WTC11 (cell line): Measurements from ENCODE around the gene STK40. TPM values are rescaled to one million over a fixed set of nuclear protein-coding genes. Genes with fewer than 3 reads are reported as not detected.

Experiments used
- ATAC-seq: fragments of 200-7000 bp; cut with Tn5 transposase; 2 replicates; pipeline ENCODE4 v1.10.0; 2021; ENCODE audit warnings: mild to moderate bottlenecking, moderate library complexity
- CTCF ChIA-PET: fragments of 300-600 bp; sonication (Branson Sonifier 250); formaldehyde crosslinking; loops from one replicate; lab custom pipeline; 2021; ENCODE audit warnings: antibody characterized with exemption; lab: Charles Lee
- POLR2A ChIA-PET: fragments of 350-600 bp; sonication (Branson Sonifier 250); formaldehyde crosslinking; loops from one replicate; lab custom pipeline; 2021; ENCODE audit warnings: antibody characterized with exemption; lab: Charles Lee
- DNase-seq: peaks from one replicate; pipeline ENCODE4 v3.0.0; 2021; ENCODE audit warnings: low spot score
- H3K27ac Mint-ChIP-seq: 2 replicates; pipeline ENCODE4 v1.8.0; 2021; ENCODE audit warnings: mixed read lengths
- H3K27me3 Mint-ChIP-seq: 2 replicates; pipeline ENCODE4 v1.8.0; 2021; ENCODE audit warnings: low read depth, mild to moderate bottlenecking, moderate library complexity, mixed read lengths
- H3K36me3 Mint-ChIP-seq: 2 replicates; pipeline ENCODE4 v1.8.0; 2021; ENCODE audit warnings: mixed read lengths
- H3K4me1 Mint-ChIP-seq: 2 replicates; pipeline ENCODE4 v1.8.0; 2022; ENCODE audit warnings: mixed read lengths
- H3K4me3 Mint-ChIP-seq: 2 replicates; pipeline ENCODE4 v1.8.0; 2021; ENCODE audit warnings: mild to moderate bottlenecking, moderate library complexity, mixed read lengths
- H3K9me3 Mint-ChIP-seq: 2 replicates; pipeline ENCODE4 v1.8.0; 2021; ENCODE audit warnings: mixed read lengths
- AR ChIP-seq: fragments of 250-450 bp; sonication (Bioruptor Pico); IDR thresholded peaks from 2 replicates; pipeline ENCODE4 v1.9.0; 2021; ENCODE audit warnings: mild to moderate bottlenecking
- ATF6 ChIP-seq: sonication (generic); formaldehyde crosslinking; IDR thresholded peaks from 2 replicates; pipeline ENCODE4 v1.8.1; 2023; ENCODE audit warnings: mild to moderate bottlenecking, missing genetic modification reagents
- CREM ChIP-seq: sonication (generic); formaldehyde crosslinking; IDR thresholded peaks from 2 replicates; pipeline ENCODE4 v1.8.1; 2022; ENCODE audit warnings: mild to moderate bottlenecking, missing genetic modification reagents, moderate library complexity
- E2F5 ChIP-seq: sonication (generic); formaldehyde crosslinking; IDR thresholded peaks from 2 replicates; pipeline ENCODE4 v1.8.1; 2022; ENCODE audit warnings: mild to moderate bottlenecking, moderate library complexity, missing genetic modification reagents
- ELF4 ChIP-seq: sonication (generic); formaldehyde crosslinking; IDR thresholded peaks from 2 replicates; pipeline ENCODE4 v1.8.1; 2022; ENCODE audit warnings: low read depth, mild to moderate bottlenecking, moderate library complexity, missing genetic modification reagents
- ERG ChIP-seq: fragments of 250-450 bp; sonication (Bioruptor Pico); IDR thresholded peaks from 2 replicates; pipeline ENCODE4 v1.8.0; 2021; ENCODE audit warnings: mild to moderate bottlenecking
- JAZF1 ChIP-seq: fragments of 250-450 bp; sonication (Bioruptor Pico); IDR thresholded peaks from 2 replicates; pipeline ENCODE4 v1.9.0; 2021; ENCODE audit warnings: moderate library complexity, mild to moderate bottlenecking, inconsistent platforms
- NFYB ChIP-seq: sonication (generic); formaldehyde crosslinking; conservative IDR thresholded peaks from 2 replicates; pipeline ENCODE4 v1.8.0; 2022; ENCODE audit warnings: low read depth, missing genetic modification reagents
- PRDM15 ChIP-seq: sonication (generic); formaldehyde crosslinking; IDR thresholded peaks from 2 replicates; pipeline ENCODE4 v1.8.0; 2022; ENCODE audit warnings: missing genetic modification reagents
- SP1 ChIP-seq: sonication (generic); formaldehyde crosslinking; conservative IDR thresholded peaks from 2 replicates; pipeline ENCODE4 v1.8.1; 2022; ENCODE audit warnings: missing genetic modification reagents
- ZNF232 ChIP-seq: sonication (generic); formaldehyde crosslinking; IDR thresholded peaks from 2 replicates; pipeline ENCODE4 v1.8.0; 2022; ENCODE audit warnings: mild to moderate bottlenecking, missing genetic modification reagents
- ZNF396 ChIP-seq: fragments of 250-450 bp; sonication (Bioruptor Pico); IDR thresholded peaks from 2 replicates; pipeline ENCODE4 v1.8.0; 2021; ENCODE audit warnings: mild to moderate bottlenecking, moderate library complexity, borderline replicate concordance
- ZNF425 ChIP-seq: fragments of 250-450 bp; sonication (Bioruptor Pico); conservative IDR thresholded peaks from 2 replicates; pipeline ENCODE4 v1.9.0; 2021; ENCODE audit warnings: mild to moderate bottlenecking
- total RNA-seq: library from RNA; stranded (reverse); gene quantifications from 3 replicates; pipeline ENCODE4 v1.2.3, GENCODE V29; 2021

The STK40 gene
- total RNA-seq, 1 experiment from 2014 or later, result 24.7 TPM

- peak; percentile 92 for TF ChIP-seq PRDM15
- TF ChIP-seq ERG, result no peak
- TF ChIP-seq ATF6 (CRISPR knock-in tag), result no peak
- no peak for TF ChIP-seq NFYB (CRISPR knock-in tag)
- TF ChIP-seq ZNF232 (CRISPR knock-in tag), result 0 out of 2 replicates have a peak, but pooled peaks have one; percentile 39
- no peak for TF ChIP-seq ZNF425
- 0 out of 2 replicates have a peak, but pooled peaks have one; percentile 23 for TF ChIP-seq E2F5
- 0 out of 2 replicates have a peak, but pooled peaks have one; percentile 41 for TF ChIP-seq CREM (CRISPR knock-in tag)
Measured at GRCh38 chr1:36384542-36385409, 948 bp downstream of the STK40 start (continued).

GRCh38 chr1:36383240-36383639 is 2.5 kb downstream of the STK40 start:
- ATAC-seq (no peak), DNase-seq (no peak)
- no peaks in the 10 kb centered on the region for H3K36me3 Mint-ChIP-seq
- H3K27ac Mint-ChIP-seq, result no peak overlapping the region; the same call in 1 of the 2 replicates
- POLR2A ChIA-PET, result interaction anchor here (1.1 kb wide), 1 partner anchor 18 kb away, joined by 6 read pairs; no protein-coding TSS in a partner anchor
- CTCF ChIA-PET, result interaction anchor here (2.9 to 6.4 kb wide), 2 partner anchors 14 to 40 kb away, joined by 15 to 36 read pairs; no protein-coding TSS in a partner anchor
- peaks cover 39% of the 10 kb centered on the region for H3K4me1 Mint-ChIP-seq
- no peak for TF ChIP-seq SP1
- H3K27me3 Mint-ChIP-seq, result no peaks in the 10 kb centered on the region
- H3K9me3 Mint-ChIP-seq, result no peaks in the 10 kb centered on the region
- no peak overlapping the region for H3K4me3 Mint-ChIP-seq

GRCh38 chr1:36382669-36383068 is 3.1 kb downstream of the STK40 start:
- CTCF ChIA-PET, result interaction anchor here (6.4 kb wide), 1 partner anchor 13 kb away, joined by 36 read pairs; no protein-coding TSS in a partner anchor
- peaks cover 36% of the 10 kb centered on the region for H3K4me1 Mint-ChIP-seq
- no peak overlapping the region for H3K27ac Mint-ChIP-seq
- ATAC-seq (no peak), DNase-seq (no peak)
- no peaks in the 10 kb centered on the region for H3K36me3 Mint-ChIP-seq
- H3K9me3 Mint-ChIP-seq, result no peaks in the 10 kb centered on the region
- POLR2A ChIA-PET, result interaction anchor here (1.1 kb wide), 1 partner anchor 18 kb away, joined by 6 read pairs; no protein-coding TSS in a partner anchor
- TF ChIP-seq ELF4, result no peak
- TF ChIP-seq JAZF1 (CRISPR knock-in tag), result no peak
- no peak for TF ChIP-seq NFYB (CRISPR knock-in tag)
- no peak for TF ChIP-seq AR (CRISPR knock-in tag)
- no peak for TF ChIP-seq CREM (CRISPR knock-in tag)
- no peak for TF ChIP-seq ZNF396 (CRISPR knock-in tag)
- no peak overlapping the region for H3K4me3 Mint-ChIP-seq
- H3K27me3 Mint-ChIP-seq, result no peaks in the 10 kb centered on the region
